Lower leg skin (tissue), 4 donors: ENCODE measurements around the gene C1QTNF6. TPM values are rescaled to one million over a fixed set of nuclear protein-coding genes. Genes with fewer than 3 reads are reported as not detected.

Experiments used
- DNase-seq, 2 donors: peaks; one replicate each; pipeline ENCODE4 v3.0.0-alpha.2; 2019; ENCODE audit warnings: low spot score in 2 of 2
- H3K4me3 ChIP-seq: fragments of 200-600 bp; sonication (generic); 2 replicates; pipeline ENCODE4 v1.5.1; 2017; ENCODE audit warnings: mild to moderate bottlenecking, low read depth; ENCODE audit not compliant: poor library complexity, severe bottlenecking
- POLR2A ChIP-seq, 2 donors: fragments of 450-650 bp; IDR thresholded peaks; one replicate each; pipeline ENCODE4 v1.6.1; 2016 to 2017; ENCODE audit warnings: antibody characterized with exemption in 2 of 2, mild to moderate bottlenecking in 1 of 2, moderate library complexity in 1 of 2
- WGBS, 2 donors: methylation state at CpG; one replicate each; pipeline ENCODE4 v1.1.5; 2018; 5-methylcytosine and 5-hydroxymethylcytosine counted together
- intact Hi-C: fragments of 100-400 bp; cut with DNase I; formaldehyde crosslinking; loops from one replicate; pipeline ENCODE4 v1.15.0; 2023; ENCODE audit warnings: low total_unique reads
- total RNA-seq, 4 donors: library from RNA; depleted of rRNA; stranded (reverse); fragments of >200 nt; gene quantifications; one replicate each; pipeline ENCODE4 v1.1.0, GENCODE V29; 2016
- TF ChIP-seq, protein P1 (sequence below), 3 donors: fragments of 450-650 bp; IDR thresholded peaks; one replicate each; pipeline ENCODE4 v1.5.1; 2016; ENCODE audit warnings: antibody characterized with exemption in 3 of 3, mild to moderate bottlenecking in 3 of 3, moderate library complexity in 2 of 3

Gene C1QTNF6
- total RNA-seq, 4 donors from 2014 or later, result 0.81 to 8.9 (median 2.1) TPM

DNA sequence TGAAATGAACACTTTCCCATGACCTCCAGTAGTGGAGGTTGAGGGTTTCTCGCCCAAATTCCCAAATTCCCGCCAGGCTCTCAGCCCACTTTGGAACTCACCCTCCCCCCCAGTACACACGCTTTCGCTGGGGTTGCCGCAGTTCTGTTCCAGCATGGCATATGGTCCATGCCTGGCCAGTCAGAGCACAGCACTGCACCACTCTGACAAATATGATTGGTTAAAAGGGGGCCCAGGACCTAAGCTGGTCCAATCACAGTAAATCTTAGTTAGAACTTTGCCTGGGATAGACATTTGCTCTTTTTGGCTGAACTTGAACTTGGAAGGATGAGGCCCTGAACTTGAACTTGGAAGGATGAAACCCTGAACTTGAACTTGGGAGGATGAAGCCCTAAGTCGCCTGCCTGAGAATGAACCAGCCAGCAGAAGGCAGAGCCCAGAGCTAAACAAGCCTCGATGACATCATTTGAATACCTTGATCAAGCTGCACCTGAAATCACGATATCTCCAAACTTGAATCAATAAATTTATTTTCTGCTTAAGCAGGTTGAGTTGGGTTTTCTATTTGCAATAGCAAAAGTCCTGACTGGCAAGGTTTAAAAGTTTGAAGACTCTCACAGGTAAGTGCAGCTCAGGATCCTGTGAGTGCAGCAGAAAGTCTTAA lies 36.8 kb upstream of the C1QTNF6 start:
- intact Hi-C loops, result no loop called here
- TF ChIP-seq, protein P1, sequence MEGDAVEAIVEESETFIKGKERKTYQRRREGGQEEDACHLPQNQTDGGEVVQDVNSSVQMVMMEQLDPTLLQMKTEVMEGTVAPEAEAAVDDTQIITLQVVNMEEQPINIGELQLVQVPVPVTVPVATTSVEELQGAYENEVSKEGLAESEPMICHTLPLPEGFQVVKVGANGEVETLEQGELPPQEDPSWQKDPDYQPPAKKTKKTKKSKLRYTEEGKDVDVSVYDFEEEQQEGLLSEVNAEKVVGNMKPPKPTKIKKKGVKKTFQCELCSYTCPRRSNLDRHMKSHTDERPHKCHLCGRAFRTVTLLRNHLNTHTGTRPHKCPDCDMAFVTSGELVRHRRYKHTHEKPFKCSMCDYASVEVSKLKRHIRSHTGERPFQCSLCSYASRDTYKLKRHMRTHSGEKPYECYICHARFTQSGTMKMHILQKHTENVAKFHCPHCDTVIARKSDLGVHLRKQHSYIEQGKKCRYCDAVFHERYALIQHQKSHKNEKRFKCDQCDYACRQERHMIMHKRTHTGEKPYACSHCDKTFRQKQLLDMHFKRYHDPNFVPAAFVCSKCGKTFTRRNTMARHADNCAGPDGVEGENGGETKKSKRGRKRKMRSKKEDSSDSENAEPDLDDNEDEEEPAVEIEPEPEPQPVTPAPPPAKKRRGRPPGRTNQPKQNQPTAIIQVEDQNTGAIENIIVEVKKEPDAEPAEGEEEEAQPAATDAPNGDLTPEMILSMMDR (IDR thresholded peaks at IDR 0.05), result no peak
- no peak for TF ChIP-seq POLR2A (IDR thresholded peaks at IDR 0.05)
- H3K4me3 ChIP-seq, result no peak overlapping the region
- 57 to 61% methylated on average over 8 of the region's 8 CpGs for WGBS, 2 donors
- no peak for DNase-seq

DNA sequence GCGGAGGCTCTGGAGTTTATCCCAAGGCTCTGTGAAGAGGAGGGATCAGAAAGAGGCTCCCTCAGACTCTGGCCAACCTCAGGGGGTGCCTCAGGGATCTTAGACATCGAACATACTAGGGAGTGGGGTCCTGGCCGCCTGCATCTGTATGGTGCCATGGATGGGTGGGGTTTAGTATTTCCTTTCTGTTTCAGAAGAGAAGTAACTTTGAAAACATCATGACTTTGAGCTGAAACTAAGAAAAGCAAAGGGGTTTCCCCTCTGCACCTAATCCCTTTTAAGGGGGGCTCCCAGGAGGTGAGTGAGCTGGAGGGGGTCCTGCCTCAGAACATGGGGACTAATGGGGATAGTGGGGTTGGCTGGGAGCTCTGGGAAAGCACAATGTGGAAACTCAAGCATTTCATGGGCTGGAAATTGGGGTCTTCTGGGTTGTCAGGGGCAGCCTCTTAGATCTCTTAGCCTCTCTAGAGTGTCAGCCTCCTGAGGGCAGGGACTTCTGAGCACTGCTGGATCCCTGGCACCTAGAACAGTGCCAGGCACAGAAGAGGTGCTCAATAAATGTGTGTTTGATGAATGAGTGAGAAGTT lies 36.0 kb upstream of the C1QTNF6 start:
- WGBS, 2 donors, result 65 to 67% methylated on average over 3 of the region's 3 CpGs
- DNase-seq, result no peak
- intact Hi-C loops, result no loop called here
- TF ChIP-seq POLR2A (IDR thresholded peaks at IDR 0.05), result no peak
- TF ChIP-seq, protein P1 (IDR thresholded peaks at IDR 0.05), result no peak
- H3K4me3 ChIP-seq, result no peak overlapping the region

DNA sequence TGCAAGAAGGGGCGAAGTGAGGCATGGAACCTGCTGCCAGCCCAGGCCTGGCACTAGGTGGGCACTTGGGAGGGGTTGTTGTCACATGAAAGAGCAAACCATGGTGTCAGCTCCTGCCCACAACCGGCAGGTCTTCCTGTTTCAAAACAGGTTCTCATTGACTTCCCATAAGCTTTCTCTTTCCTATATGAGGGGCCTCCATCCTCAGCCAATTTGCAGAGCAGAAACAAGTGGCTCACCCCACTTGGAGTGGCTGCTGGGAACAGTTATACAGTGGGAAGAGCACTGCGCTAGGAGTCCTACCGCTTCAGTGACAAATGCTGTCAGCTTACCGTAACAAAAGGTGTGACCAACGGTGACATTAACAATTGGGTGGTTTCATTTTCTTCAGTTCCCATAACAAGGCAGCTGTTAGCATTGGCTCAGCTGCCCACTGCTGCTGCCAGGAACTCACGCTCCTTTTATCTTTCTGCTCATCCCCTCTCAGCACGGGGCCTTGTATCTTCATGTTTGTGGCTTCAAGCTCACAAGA lies 34.5 kb upstream of the C1QTNF6 start:
- no peak overlapping the region for H3K4me3 ChIP-seq
- intact Hi-C loops, result no loop called here
- 74 to 77% methylated on average over 8 of the region's 8 CpGs for WGBS, 2 donors
- no peak for DNase-seq
- no peak for TF ChIP-seq POLR2A (IDR thresholded peaks at IDR 0.05)

DNA sequence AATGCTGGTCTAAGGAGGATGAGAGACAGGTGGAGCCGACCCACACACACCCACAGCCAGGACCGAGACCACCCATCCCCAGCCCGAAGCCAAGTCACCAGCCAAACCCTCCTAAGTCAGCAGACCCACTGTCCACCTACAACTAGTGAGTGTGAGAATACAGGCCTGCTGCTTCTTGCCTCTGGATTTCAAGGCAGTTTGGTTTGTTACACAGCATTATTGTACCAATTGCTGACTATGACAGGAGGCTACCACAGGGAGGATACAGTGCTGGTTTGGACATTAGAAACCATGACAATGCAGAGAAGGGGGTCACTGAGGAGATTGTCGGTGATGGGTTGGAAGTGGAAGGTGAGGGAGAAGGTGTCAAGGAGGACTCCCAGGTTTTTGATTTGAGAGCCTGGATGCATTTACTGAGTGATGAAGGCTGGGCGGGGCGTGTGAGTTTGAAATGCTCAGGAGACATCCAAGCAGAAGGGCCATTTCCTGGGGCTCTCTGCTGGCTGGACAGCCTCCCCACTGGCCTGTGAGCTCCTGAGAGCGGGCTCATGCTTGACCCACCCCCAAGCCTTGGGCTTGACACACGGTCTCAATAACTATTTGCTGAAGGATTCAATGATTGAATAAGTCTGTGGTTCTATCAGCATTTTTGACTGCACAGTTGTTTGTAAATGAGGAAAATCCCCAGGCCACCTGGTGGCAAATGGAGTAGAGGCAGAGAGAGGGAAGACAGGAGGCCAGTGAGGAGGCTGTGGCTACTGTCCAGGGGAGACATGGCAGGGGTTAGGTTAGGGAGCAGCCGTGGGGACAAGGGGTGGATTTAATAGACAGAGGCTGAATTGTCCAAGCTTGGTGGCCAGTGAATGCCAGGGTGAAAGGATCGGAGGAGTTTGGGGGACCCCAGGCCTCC lies 33.6 kb upstream of the C1QTNF6 start:
- H3K4me3 ChIP-seq, result no peak overlapping the region
- TF ChIP-seq, protein P1 (IDR thresholded peaks at IDR 0.05), result no peak
- TF ChIP-seq POLR2A (IDR thresholded peaks at IDR 0.05), result no peak
- intact Hi-C loops, result no loop called here
- 91 to 93% methylated on average over 10 of the region's 10 CpGs for WGBS, 2 donors
- no peak for DNase-seq

DNA sequence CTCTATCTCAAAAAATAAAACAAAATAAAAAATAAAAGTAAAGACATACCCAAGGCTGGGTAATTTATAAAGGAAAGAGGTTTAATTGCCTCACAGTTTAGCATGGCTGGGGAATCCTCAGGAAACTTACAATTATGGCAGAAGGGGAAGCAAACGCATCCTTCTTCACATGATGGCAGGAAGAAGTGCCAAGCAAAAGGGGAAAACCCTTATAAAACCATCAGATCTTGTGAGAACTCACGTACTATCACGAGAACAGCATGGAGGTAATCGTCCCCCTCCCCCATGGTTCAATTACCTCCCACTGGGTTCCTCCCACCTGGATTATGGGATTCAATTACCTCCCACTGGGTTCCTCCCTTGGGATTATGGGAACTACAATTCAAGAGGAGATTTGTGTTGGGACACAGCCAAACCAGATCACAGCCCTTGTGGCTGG lies 32.5 kb upstream of the C1QTNF6 start:
- no peak for DNase-seq
- 48 to 50% methylated on average over 4 of the region's 4 CpGs for WGBS, 2 donors
- no peak overlapping the region for H3K4me3 ChIP-seq
- intact Hi-C loops, result no loop called here
- TF ChIP-seq, protein P1 (IDR thresholded peaks at IDR 0.05), result no peak
- TF ChIP-seq POLR2A (IDR thresholded peaks at IDR 0.05), result no peak

DNA sequence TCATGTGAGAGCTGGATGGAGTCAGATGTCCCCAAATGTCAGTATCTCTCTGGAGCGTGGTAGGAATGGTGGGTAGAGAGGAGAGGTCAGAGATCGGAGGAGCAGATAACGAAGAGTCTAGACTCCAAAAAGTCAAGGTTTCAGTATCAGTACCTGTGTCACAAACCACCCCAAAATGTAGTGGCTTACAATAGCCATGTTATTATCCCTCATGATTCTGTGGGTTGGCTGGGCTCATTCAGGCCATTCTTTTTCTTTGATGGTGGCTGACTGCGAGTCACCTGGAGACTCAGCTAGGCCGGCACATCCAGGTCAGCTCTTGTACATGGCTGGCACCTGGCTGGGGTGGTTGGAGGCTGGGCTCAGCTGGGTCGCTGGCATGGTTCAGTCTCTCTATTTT lies 31.5 kb upstream of the C1QTNF6 start:
- WGBS, 2 donors, result 84 to 92% methylated on average over 6 of the region's 6 CpGs
- no peak overlapping the region for H3K4me3 ChIP-seq
- DNase-seq, result no peak

More for the DNA sequence above, 31.5 kb upstream of the C1QTNF6 start:
- intact Hi-C loops, result no loop called here
- TF ChIP-seq, protein P1 (IDR thresholded peaks at IDR 0.05), result no peak
- TF ChIP-seq POLR2A (IDR thresholded peaks at IDR 0.05), result no peak
